Stimulated activated CD8-positive, alpha-beta memory T cell treated with anti-CD3 and anti-CD28 coated beads, Interleukin-12 subunit alpha, Interleukin-12 subunit beta, amount 100 ng/mL, for 24 hours (primary cell): Measurements from ENCODE around the gene SHISA5.

Experiments
- DNase-seq: peaks from one replicate; pipeline ENCODE4 v3.0.0-alpha.2; 2020; ENCODE audit errors: extremely low read depth

The SHISA5 gene

DNA sequence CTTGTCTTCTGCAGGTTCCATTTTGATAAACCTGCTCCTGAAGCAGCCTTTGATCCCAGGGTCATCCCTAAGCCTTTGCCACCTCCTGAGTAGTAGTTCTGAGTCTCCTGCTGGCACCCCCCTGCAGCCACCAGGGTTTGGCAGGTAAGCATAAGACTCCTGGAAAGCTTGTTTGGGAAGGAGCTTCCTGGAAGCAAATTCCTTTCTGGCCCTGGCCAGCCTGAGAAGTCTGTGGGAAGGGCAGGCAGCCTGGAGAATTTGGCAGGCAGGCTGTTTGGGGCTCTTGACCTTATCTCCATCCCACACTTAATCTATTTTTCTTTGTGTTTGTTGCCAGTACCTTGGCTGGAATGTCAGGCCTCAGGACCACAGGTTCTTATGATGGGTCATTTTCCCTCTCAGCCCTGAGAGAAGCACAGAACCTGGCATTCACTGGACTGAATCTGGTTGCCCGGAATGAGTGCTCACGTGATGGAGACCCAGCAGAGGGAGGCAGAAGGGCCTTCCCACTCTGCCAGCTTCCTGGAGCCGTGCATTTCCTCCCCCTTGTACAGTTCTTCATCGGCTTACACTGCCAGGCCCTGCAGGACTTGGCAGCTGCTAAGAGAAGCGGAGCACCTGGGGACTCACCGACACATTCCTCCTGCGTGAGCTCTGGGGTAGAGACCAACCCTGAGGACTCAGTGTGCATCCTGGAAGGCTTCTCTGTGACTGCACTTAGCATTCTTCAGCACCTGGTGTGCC is 44.0 kb downstream of the SHISA5 start:
- no peak for DNase-seq

DNA sequence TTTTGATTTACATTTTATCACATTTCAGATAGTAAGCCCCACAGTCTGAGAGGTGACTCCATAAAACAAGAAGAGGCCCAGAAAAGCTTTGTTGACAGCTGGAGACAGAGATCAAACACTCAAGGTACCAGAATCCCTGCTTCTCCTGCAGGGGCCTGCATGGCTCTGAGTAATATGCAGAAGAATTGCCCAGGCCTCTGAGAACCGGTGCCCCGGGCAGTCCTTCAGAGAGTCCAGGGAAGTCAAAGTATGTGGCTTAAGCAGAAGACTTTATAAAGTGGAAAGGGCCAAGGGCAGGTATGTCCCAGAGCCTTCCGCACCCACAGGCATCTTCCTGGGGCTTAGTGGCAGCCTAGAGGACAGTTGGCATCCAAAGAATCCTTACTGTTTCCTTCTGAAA is 44.6 kb downstream of the SHISA5 start:
- DNase-seq: no peak

DNA sequence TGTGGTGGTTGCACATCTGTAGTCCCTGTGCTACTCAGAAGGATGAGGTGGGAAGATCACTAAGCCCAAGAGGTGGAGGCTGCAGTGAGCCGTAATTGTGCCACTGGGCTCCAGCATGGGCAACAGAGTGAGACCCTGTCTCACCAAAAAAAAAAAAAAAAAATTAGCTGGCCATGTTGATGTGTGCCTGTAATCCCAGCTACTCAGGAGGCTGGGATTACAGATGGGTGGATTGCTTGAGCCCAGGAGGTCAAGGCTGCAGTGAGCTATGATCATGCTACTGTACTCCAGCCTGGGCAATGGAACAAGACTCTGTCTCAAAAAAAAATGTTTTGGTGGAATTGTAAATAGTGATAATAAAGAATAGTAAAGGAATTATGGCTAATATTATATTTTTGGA is 47.5 kb downstream of the SHISA5 start:
- DNase-seq: no peak

DNA sequence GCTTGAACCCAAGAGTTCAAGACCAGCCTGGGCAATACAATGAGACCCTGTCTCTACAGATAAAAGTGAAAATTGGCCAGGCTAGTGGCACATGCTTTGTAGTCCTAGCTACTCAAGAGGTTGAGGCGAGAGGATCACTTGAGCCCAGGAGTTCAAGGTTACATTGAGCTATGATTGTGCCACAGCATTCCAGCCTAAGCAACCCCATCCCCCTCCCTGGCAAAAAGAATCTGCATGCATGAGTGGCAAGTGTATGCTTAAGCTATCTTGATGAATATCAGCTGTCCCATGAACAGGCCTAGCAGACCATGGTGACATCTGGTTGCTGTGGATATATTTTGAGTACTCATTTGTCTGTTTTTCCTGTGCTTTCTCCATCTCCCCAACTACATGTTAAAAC is 52.7 kb downstream of the SHISA5 start:
- DNase-seq: no peak

DNA sequence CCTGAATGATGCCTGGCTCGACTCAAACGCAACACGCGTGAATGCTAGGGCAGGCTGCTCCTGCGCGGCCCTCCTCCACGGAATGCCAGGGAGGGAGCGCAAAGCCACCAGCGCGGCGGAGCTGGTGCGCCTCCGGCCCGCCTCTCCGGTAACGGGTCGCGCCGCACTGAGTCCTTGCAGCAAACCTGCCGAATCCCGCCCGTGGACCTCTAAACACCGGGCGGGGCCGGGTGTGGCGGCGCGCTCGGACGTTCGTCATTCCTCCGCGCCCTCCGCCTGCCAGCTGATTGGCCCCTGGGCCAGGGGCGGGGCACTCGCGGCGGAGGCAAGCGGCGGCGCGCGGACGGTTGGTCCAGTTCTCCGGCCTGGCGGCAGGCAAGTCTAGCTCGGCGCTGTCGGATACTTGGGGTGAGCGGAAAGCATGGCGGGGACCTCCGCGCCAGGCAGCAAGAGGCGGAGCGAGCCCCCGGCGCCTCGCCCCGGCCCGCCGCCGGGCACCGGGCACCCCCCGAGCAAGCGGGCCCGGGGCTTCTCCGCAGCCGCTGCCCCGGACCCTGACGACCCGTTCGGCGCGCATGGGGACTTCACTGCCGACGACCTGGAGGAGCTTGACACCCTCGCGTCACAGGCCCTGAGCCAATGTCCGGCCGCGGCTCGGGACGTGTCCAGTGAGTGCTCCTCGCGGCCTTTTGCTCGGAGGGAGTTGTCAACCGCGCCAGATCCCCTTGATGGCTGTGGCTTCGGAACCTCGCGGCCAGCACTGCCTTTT is 57.4 kb downstream of the SHISA5 start, which contains the start of gene ATRIP:
ATRIP (plus strand) TSS at position 313 of the 769 bp plus-strand sequence; CDS start at position 422, 109 bp downstream.
- DNase-seq: peak; percentile 77

DNA sequence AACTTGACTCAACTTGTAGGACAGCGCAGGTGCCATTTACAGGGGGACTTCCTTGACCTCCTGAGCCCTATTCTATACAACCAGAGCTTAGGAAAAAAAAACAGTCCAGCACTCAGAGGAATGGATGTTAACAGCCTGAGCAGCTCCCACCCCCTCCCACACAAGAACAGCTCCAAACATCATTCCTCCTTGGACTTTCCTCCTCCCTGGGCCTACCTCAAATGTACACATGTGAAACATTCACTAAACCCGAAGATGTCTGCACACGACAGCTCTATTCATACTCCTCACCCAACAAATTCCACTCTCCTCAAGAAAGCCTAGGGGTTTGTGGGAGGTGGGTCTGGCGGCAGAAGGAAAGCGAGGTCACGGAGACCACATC is 57.9 kb downstream of the SHISA5 start:
- DNase-seq: no peak

GRCh38 chr3:48445277-48445882 is 58.6 kb downstream of the SHISA5 start:
- no peak for DNase-seq

- DNase-seq: no peak
Observed at GRCh38 chr3:48441940-48442339, 62.0 kb downstream of the SHISA5 start.

DNA sequence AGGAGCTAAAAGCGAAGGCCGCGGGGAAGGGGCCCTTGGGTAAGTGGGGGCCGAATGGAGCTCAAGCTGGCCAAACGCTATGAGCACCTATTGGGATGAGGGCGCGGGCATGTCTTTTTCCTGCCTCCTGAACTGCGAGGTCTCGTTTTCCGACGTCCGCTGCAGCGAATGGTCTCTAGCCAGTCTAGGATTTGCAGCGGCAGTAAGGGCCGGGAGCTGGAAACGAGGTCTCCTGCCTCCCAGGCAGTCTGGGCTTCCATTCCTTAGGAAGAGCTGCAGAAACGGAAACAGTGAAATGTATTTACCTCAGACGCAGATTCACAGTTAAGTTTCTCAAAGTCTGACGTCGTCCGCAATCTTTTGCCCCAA is 63.4 kb downstream of the SHISA5 start:
- DNase-seq: no peak

DNA sequence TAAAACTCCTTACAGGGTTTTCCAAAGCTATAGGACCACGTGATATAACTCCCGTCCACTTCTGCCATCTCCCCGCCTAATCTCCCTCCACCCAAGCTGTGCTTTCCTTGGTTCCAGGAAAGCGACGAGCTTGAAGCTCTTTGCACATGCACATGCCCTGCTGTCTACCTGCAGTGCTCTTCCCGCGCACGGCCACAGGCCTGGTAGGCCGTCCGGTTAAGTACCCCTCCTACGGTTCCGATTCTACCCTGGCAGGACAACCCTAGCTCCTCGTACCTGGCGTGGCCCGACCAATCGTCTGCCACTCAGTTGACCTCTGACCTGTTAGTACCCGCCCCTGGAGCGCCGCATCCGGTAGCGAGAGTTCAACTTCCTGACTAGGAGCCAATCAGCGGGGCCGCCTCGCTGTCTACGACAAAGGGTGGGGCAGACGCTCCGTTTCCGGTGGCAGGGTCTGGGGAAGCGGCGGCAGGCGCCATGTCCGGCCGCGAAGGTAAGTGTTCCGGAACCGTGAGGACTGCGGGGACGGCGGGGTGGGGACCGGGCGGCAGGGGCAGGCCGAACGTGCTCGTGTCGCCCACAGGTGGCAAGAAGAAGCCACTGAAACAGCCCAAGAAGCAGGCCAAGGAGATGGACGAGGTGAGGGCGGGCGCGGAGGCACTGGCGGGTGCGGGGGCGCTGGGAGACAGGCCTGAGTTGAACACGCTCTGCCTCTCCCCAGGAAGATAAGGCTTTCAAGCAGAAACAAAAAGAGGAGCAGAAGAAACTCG is 64.0 kb downstream of the SHISA5 start, which contains the start of the genes CCDC51 and TMA7:
CCDC51 (minus strand) TSS at position 300 of the 770 bp plus-strand sequence. CDS start 4,991 bp downstream, outside the sequence.
TMA7 (plus strand) TSS at position 438 of the 770 bp plus-strand sequence; CDS start at position 478, 40 bp downstream.
- DNase-seq: peak; percentile 93

DNA sequence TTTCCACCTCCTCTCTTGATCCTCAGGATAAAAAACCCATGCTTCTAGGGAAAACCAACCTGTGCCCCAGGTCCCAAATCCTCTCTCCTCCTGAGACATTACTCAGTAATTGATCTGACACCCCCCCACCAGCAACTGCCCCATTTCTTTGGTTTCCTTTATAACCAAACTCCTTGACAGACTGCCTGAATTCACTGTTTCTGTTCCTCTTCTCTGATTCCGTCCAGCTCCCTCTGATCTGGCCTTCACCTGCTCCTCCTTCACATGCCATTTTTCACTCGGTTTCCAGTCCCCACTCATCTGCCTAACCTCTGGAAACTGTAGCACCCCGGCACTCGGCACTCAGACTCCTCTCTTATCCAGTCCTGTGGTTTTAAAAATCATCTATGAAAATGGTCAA is 66.2 kb downstream of the SHISA5 start:
- no peak for DNase-seq

DNA sequence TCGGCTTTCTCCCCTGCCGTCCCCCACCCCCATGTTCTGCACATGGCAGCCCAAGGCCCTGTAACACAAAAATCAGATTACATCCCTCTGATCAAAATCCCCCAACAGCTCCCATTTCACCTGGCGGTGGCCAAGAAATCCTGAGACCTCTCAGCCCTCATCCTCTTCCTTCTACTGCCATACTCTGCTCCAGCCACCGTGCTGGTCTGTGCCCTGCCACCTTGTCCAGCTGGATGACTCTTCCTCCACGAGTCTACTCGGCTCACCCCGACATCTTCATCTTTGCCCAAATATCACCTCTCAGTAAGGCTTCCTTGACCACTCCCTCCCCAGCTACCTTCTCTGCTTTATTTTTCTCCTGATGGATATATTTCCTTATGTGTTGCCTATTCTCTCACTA is 67.1 kb downstream of the SHISA5 start:
- DNase-seq: no peak

DNA sequence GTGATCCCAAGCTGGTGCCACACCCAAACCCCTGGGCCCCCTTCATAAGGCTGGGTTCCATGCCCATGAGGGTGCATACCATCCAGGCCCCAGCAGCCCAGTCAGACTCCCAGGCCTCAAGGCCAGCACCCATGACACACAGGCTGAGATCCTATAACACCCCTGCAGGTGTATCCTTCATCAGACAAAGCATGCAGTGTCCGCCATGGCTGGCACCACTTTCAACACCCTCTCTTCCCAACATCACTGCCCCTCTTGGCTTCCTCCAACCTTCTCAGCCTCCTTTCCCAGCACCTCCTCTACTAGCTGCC is 67.5 kb downstream of the SHISA5 start:
- no peak for DNase-seq

DNA sequence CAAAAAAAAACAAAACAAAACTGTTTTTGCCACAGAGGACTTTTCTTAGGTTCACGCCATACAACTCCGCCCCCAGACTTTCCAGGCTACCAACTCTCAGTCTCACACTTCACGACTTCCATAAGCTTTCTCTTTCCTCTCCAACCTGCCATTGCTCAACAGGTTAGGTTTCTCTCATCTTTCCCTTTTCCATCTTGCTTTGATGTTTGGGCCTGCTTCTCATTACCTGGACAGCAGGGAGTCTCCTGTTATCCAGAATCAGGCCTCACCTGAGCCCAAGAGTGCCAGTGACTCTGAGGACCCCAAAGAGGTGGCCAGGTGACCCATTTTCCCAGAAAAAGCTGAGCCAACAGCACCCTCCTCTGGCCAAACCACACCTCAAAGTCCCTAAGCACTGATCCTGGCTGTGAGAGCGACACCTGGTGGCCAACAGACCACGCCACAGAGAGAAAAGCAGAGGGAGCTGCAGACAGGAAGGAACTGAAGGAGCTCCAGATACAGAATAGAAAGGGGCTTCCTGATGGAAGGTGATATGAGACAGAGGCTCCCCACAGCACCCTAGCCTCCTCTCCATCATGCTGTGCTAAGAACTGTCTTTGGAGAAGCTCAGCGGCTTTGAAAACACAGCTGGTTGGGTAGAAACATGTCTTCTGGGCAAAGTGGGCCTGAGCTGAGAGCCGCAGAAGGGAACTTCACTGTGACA is 68.0 kb downstream of the SHISA5 start:
- DNase-seq: peak; percentile 63

- no peak for DNase-seq
Observed at GRCh38 chr3:48435223-48435595, 68.8 kb downstream of the SHISA5 start.

- no peak for DNase-seq
Observed at GRCh38 chr3:48434591-48435222, 69.3 kb downstream of the SHISA5 start.

DNA sequence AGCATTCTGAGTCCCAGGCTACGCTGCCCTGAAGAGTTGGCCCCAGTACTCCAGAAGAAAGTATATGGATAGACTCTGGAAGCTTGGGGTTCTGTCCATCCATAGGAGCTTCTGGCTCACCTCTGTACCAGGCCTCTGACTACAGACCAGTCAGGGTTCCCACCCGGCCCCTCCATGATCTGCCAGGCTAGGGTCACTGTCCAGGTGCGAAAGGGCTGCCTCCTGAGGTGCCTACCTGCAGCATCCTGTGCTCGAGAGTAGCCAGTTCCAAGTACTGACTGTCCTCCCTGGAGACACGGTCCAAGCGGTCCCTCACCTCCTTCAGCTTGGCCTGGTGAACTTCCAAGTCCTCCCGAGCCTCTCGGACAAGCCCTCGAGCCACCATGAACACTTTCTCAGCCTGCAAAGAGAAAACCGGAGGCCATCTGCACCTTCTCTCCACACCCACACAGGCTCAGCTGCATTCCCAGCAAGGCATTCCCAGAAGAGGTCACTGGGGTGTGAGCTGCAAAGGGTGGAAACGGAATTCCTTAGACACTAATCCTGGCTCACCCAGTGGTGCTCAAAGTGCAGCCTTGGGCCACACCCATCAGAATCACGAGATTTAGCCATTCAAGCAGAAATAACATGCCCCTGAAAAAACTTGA is 70.4 kb downstream of the SHISA5 start:
- no peak for DNase-seq

- DNase-seq: no peak
Observed at GRCh38 chr3:48432411-48433371, 71.3 kb downstream of the SHISA5 start.
